HG03460 (cell line): ENCODE measurements around the gene DSN1.

Source experiments
- ATAC-seq: cut with Tn5 transposase; IDR thresholded peaks from one replicate; pipeline ENCODE4 v1.9.1; 2021; ENCODE audit not compliant: unreplicated experiment

Gene DSN1

GRCh38 chr20:36758276-36758675, 15.3 kb downstream of the DSN1 start:
- ATAC-seq = no peak

GRCh38 chr20:36756496-36756895, 17.1 kb downstream of the DSN1 start:
- no peak for ATAC-seq

- ATAC-seq = no peak
Measured at GRCh38 chr20:36754656-36755222, 18.8 kb downstream of the DSN1 start.

- ATAC-seq = no peak
Measured at GRCh38 chr20:36752582-36752981, 21.0 kb downstream of the DSN1 start.

- ATAC-seq = peak; percentile 90
Measured at GRCh38 chr20:36745927-36746659, 27.5 kb downstream of the DSN1 start, which contains the start of gene NDRG3. Gene NDRG3, minus strand, starts transcription at chr20:36746090. Its CDS starts 24,355 bp downstream, at chr20:36721735.

- ATAC-seq = peak; percentile 33
Measured at GRCh38 chr20:36745234-36745926, 28.2 kb downstream of the DSN1 start.

GRCh38 chr20:36744764-36745191, 28.8 kb downstream of the DSN1 start:
- ATAC-seq = no peak

- no peak for ATAC-seq
Measured at GRCh38 chr20:36744243-36744642, 29.3 kb downstream of the DSN1 start.

- ATAC-seq = no peak
Measured at GRCh38 chr20:36742558-36742957, 31.0 kb downstream of the DSN1 start.

- no peak for ATAC-seq
Measured at GRCh38 chr20:36741072-36741471, 32.5 kb downstream of the DSN1 start.

GRCh38 chr20:36737183-36737499, 36.4 kb downstream of the DSN1 start:
- ATAC-seq = no peak

GRCh38 chr20:36736451-36737182, 36.9 kb downstream of the DSN1 start:
- no peak for ATAC-seq

- no peak for ATAC-seq
Measured at GRCh38 chr20:36732456-36732855, 41.1 kb downstream of the DSN1 start.

GRCh38 chr20:36728986-36729385, 44.6 kb downstream of the DSN1 start:
- no peak for ATAC-seq

GRCh38 chr20:36726168-36726567, 47.4 kb downstream of the DSN1 start:
- no peak for ATAC-seq

- no peak for ATAC-seq
Measured at GRCh38 chr20:36720510-36720909, 53.1 kb downstream of the DSN1 start.

GRCh38 chr20:36717657-36718056, 55.9 kb downstream of the DSN1 start:
- no peak for ATAC-seq

GRCh38 chr20:36717021-36717420, 56.5 kb downstream of the DSN1 start:
- ATAC-seq = no peak

- no peak for ATAC-seq
Measured at GRCh38 chr20:36712775-36713174, 60.8 kb downstream of the DSN1 start.

GRCh38 chr20:36709126-36709525, 64.4 kb downstream of the DSN1 start:
- no peak for ATAC-seq

- no peak for ATAC-seq
Measured at GRCh38 chr20:36703530-36703929, 70.0 kb downstream of the DSN1 start.
